ENCODE results near the gene MFAP4.

The MFAP4 gene

GRCh38 chr17:19401321-19402010 lies 14.5 kb upstream of the MFAP4 start:
- Mint-ChIP-seq H3K27ac (no peak overlapping the region), H3K4me1 (ENCODE audit: low read depth) (no peaks in the 10 kb centered on the region), H3K36me3 (ENCODE audit: low read depth) (no peaks in the 10 kb centered on the region), H3K27me3 (no peaks in the 10 kb centered on the region), H3K4me3 (no peak overlapping the region), H3K9me3 (no peaks in the 10 kb centered on the region)

- H3K27me3 Mint-ChIP-seq = no peaks in the 10 kb centered on the region
- no peaks in the 10 kb centered on the region for H3K9me3 Mint-ChIP-seq
- H3K27ac Mint-ChIP-seq = no peak overlapping the region
- H3K4me1 Mint-ChIP-seq (ENCODE audit: low read depth) = no peaks in the 10 kb centered on the region
- H3K36me3 Mint-ChIP-seq (ENCODE audit: low read depth) = no peaks in the 10 kb centered on the region
- H3K4me3 Mint-ChIP-seq = no peak overlapping the region
Measured at GRCh38 chr17:19399750-19400450, 12.9 kb upstream of the MFAP4 start.

GRCh38 chr17:19398301-19399181 lies 11.6 kb upstream of the MFAP4 start:
- no peaks in the 10 kb centered on the region for H3K27me3 Mint-ChIP-seq
- H3K4me1 Mint-ChIP-seq (ENCODE audit: low read depth) = no peaks in the 10 kb centered on the region
- no peak overlapping the region for H3K4me3 Mint-ChIP-seq
- no peak overlapping the region for H3K27ac Mint-ChIP-seq
- no peaks in the 10 kb centered on the region for H3K9me3 Mint-ChIP-seq
- H3K36me3 Mint-ChIP-seq (ENCODE audit: low read depth) = no peaks in the 10 kb centered on the region

DNA sequence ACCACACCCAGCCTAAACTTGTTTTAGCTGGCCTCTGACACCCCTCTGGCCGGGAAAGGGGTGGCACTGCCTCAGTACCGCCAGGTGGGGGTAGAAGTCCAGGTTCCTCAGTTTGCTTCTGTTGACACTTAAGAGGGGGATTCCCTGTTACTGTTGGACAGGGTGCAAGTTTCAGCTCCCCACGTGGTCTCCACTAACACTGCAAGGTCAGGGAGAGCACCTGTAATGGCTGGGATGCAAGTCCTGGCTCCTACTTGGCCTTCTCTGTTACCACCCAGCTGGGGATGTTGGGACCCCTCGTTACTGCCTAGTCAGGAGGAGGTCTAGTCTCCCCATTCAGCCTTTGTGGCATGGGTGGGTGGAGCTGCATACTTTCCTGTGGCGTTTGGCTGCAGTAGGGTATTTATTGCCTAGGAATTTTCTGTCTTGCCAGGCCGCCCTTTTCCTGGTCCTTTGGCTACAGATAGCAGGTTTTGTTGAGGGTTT lies 10.6 kb upstream of the MFAP4 start:
- Mint-ChIP-seq H3K4me1 (ENCODE audit: low read depth) (no peaks in the 10 kb centered on the region), H3K36me3 (ENCODE audit: low read depth) (no peaks in the 10 kb centered on the region), H3K4me3 (no peak overlapping the region), H3K27ac (no peak overlapping the region), H3K9me3 (no peaks in the 10 kb centered on the region), H3K27me3 (no peaks in the 10 kb centered on the region)

- Mint-ChIP-seq H3K36me3 (ENCODE audit: low read depth) (no peaks in the 10 kb centered on the region), H3K9me3 (no peaks in the 10 kb centered on the region), H3K27me3 (peaks cover 3% of the 10 kb centered on the region), H3K27ac (no peak overlapping the region), H3K4me1 (ENCODE audit: low read depth) (peaks cover 3% of the 10 kb centered on the region), H3K4me3 (no peak overlapping the region)
Measured at GRCh38 chr17:19392303-19392702, 5.3 kb upstream of the MFAP4 start.

DNA sequence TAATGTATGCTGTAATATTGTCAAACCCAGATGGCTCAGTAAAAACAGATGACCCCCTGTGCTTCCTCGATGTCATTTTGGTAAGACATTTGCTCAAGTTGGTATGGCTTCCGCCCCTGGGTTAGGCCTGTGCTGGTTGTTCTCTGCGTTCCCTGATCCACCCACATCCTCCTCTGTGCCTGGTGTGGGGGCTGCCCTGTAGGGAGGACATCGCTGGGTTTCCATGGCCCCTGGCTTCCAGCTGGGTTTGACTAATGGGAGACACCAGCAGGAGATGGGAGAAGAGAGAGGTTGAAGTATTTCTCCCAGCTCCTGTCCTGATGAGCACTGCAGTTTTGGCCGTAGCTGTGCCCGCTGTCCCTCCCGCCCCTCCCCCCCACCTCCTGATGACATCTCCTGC lies 4.4 kb upstream of the MFAP4 start:
- Mint-ChIP-seq H3K27ac (no peak overlapping the region), H3K4me3 (no peak overlapping the region), H3K9me3 (no peaks in the 10 kb centered on the region), H3K36me3 (ENCODE audit: low read depth) (no peaks in the 10 kb centered on the region), H3K27me3 (peaks cover 3% of the 10 kb centered on the region), H3K4me1 (ENCODE audit: low read depth) (peaks cover 7% of the 10 kb centered on the region)

DNA sequence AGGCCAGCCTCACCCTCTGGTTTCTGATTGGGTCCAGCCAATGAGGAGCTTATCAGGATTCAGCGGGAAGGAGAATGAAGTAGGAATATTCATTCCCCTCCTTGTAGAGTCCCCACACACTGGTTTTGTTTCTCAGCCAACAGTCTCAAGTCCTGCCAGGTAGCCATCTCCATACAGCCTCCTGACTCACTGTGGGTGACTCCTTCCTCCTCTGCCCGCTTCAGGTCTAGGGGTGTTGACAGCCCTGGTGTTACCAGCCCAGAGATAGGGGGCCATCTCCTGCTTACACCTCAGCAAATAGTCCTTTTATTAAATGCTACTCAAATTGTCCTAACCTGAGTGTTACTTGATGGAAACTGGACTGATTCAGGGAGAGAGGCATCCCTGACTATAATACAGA lies 4.0 kb upstream of the MFAP4 start:
- Mint-ChIP-seq H3K4me3 (no peak overlapping the region), H3K4me1 (ENCODE audit: low read depth) (peaks cover 9% of the 10 kb centered on the region)

DNA sequence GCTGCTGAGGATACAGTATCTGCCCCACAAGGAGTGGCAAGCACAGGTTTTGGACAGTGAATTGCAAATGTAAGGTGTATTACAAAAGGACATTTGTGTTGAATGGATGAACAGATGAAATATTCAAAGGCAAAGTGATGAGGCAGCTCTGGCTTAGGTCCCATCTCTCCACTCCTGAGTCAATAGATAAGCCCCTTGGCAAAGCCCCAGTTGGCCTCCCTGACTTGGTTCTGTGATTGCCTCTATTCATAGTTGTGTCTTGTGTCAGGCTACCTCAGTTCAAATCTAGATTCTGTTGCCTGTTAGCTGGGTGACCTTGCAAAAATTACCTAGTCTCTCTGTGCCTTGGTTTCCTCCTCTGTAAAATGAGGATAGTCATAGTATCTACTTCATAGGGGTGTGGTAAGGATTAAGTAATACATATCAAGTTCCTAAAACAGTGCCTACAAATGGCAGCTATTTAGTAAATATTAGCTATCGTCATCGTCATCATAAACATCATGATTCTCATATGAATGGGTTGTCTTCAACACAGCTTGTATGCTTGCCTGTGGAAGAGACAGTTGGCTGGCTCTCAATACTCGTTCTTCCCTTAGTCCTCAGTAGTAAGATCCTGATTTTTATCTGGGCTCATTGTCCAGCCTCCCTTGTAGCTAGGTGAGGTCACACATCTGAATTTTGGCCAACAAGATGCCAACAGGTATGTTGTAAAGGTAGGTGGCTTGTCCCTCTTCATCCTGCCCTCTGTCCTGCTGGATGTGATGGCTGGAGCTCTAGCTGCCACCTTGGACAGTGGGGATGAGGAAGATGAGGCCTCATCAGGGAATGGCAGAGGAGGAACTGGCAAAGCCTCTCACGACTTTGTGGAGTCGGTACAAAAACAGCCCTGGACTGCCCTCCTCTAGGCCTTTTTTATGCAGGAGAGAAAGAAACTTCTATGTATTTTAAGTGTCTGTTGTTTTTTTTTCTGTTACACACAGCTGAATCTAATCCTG lies 2.1 kb upstream of the MFAP4 start:
- peaks cover 3% of the 10 kb centered on the region for H3K27me3 Mint-ChIP-seq
- H3K9me3 Mint-ChIP-seq = no peaks in the 10 kb centered on the region
- H3K4me3 Mint-ChIP-seq = no peak overlapping the region
- H3K4me1 Mint-ChIP-seq (ENCODE audit: low read depth) = peaks cover 9% of the 10 kb centered on the region
- H3K36me3 Mint-ChIP-seq (ENCODE audit: low read depth) = peaks cover 5% of the 10 kb centered on the region
- H3K27ac Mint-ChIP-seq = no peak overlapping the region

More for the DNA sequence above, 4.0 kb upstream of the MFAP4 start:
- H3K27me3 Mint-ChIP-seq = peaks cover 3% of the 10 kb centered on the region
- H3K27ac Mint-ChIP-seq = no peak overlapping the region
- no peaks in the 10 kb centered on the region for H3K9me3 Mint-ChIP-seq
- H3K36me3 Mint-ChIP-seq (ENCODE audit: low read depth) = no peaks in the 10 kb centered on the region

- Mint-ChIP-seq H3K9me3 (no peaks in the 10 kb centered on the region), H3K4me1 (ENCODE audit: low read depth) (peaks cover 9% of the 10 kb centered on the region), H3K27ac (peak overlapping the region; percentile 50), H3K4me3 (no peak overlapping the region), H3K36me3 (ENCODE audit: low read depth) (peaks cover 6% of the 10 kb centered on the region), H3K27me3 (peaks cover 3% of the 10 kb centered on the region)
Measured at GRCh38 chr17:19387921-19388521, 1.0 kb upstream of the MFAP4 start.

DNA sequence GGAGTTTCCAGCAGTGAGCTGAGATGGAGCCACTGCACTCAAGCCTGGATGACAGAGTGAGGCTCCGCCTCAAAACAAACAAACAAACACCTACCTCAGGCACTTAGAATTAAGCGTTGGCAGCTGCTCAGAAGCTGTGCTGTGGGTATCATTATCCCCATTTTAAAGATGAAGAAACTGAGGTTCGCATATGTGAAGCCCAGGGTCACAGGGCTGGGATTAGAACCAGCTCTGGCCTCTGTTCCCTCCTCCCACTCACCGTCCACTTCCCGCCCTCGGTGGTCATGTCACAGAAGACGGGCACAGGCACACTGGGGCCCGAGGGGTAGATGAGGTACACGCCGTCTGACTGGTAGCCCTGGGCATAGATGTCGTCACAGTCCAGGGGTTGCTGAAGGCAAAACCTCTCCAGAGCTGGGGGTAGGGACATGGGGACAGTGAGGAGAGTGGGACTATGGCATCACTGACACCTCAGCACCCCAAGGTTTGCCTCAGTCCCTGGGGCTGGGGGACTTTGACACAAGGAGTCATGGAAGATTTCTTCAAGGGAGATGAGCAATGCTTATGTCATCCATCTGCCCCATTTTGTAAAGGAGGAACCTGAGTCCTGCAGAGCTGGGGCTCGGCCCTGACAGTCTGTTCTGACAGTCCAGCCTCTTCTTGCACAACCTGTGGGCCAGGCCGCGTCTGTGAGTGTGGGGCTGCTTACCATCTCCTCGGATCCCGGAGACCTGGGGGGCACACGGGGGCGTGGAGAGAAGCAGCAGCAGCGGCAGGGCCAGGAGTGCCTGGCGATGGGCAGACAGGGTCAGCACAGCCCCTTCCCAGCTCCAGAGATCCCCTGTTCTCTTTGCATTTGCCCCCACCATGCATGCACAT lies 700 bp downstream of the MFAP4 start:
- Mint-ChIP-seq H3K4me1 (ENCODE audit: low read depth) (peaks cover 9% of the 10 kb centered on the region), H3K27me3 (peaks cover 3% of the 10 kb centered on the region), H3K4me3 (no peak overlapping the region), H3K9me3 (no peaks in the 10 kb centered on the region), H3K27ac (no peak overlapping the region), H3K36me3 (ENCODE audit: low read depth) (peaks cover 9% of the 10 kb centered on the region)

DNA sequence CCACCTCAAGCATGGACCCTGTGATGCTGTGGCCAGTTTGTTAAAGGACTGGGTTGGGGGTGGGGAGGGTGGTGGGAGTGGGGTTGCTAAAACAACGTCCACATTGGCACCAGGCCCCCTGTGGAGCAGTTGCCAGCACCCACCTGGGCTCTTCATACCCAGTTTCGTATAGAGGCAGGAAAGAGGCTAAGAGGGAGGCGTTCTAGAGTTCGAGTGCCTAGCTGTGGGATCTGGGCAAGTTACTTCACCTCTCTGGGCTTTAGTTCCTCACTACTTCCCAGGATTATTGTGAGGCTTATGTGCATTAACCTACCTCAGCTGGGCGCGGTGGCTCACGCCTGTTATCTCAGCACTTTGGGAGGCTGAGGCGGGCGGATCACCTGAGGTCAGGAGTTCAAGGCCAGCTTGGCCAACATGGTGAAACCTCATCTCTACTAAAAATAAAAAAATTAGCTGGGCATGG lies 1.4 kb downstream of the MFAP4 start:
- no peaks in the 10 kb centered on the region for H3K9me3 Mint-ChIP-seq
- H3K4me1 Mint-ChIP-seq (ENCODE audit: low read depth) = peaks cover 9% of the 10 kb centered on the region
- H3K36me3 Mint-ChIP-seq (ENCODE audit: low read depth) = peaks cover 17% of the 10 kb centered on the region

DNA sequence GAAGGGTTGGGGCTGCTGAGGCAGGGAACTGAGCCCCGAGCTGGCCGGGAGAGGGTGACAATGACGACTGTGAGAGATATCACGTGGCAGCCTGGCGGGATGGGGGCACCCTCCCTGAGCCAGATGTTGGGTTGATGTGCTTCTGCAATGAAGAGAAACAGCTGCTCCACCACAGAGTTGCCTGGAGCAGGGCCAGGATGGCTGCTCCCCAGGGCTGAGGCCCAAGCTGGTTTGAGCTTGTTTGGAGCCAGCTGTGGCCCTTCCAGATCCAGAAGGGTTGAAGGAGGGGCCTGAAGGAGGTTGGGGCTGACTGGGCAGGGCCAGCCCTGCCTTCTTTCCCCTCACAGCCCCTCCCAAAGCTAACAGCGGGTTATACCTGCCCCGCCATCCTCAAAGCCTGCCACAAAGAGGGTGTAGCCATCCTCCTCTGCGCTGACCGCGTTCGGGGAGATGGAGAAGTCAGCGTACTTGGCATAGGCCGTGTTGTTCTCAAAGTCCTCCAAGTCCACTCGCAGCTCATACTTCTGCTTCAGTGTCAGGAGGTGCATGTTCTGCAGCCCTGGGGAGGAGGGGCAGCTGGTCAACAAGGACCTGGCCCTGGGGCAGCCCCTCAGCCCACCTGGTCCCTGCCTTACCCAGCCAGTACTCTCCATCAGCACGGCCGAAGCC lies 2.1 kb downstream of the MFAP4 start:
- Mint-ChIP-seq H3K4me3 (no peak overlapping the region), H3K27ac (no peak overlapping the region), H3K36me3 (ENCODE audit: low read depth) (peaks cover 23% of the 10 kb centered on the region), H3K4me1 (ENCODE audit: low read depth) (peaks cover 9% of the 10 kb centered on the region), H3K9me3 (no peaks in the 10 kb centered on the region), H3K27me3 (peaks cover 3% of the 10 kb centered on the region)

More for the DNA sequence above, 1.4 kb downstream of the MFAP4 start:
- Mint-ChIP-seq H3K4me3 (no peak overlapping the region), H3K27ac (no peak overlapping the region), H3K27me3 (peaks cover 3% of the 10 kb centered on the region)

All from stimulated activated naive CD8-positive, alpha-beta T cell treated with anti-CD3 and anti-CD28 coated beads, Interleukin-15, Interleukin-2, amounts not matched to agents 100 ng/mL and 50 ng/mL, for 24 hours (primary cell).